ENCODE data around the gene MRFAP1L1.

- TF ChIP-seq CTCF (IDR thresholded peaks at IDR 0.05) = no peak
- TF ChIP-seq POLR2A (IDR thresholded peaks at IDR 0.05) = no peak
Measured at GRCh38 chr4:6658209-6658595, 51.5 kb downstream of the MRFAP1L1 start.

All from uterus (tissue), 2 donors.